ENCODE data around the gene ELK3.

DNA sequence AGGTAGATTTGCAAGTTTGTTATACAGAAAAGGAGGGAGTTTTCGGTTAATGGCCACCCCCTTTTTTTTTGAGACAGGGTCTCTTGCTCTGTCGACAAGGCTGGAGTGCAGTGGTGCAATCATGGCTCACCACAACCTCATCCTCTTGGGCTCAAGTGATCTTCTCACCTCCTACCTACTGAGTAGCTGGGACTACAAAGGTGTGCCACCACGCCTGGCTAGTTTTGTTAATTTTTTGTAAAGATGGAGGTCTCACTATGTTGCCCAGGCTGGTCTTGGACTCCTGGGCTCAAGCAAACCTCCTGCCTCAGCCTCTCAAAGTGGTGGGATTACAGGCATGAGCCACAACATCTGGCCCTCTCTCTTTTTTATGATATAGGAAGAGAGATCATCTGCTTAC lies 111.5 kb downstream of the ELK3 start:
- TF ChIP-seq, protein P1, sequence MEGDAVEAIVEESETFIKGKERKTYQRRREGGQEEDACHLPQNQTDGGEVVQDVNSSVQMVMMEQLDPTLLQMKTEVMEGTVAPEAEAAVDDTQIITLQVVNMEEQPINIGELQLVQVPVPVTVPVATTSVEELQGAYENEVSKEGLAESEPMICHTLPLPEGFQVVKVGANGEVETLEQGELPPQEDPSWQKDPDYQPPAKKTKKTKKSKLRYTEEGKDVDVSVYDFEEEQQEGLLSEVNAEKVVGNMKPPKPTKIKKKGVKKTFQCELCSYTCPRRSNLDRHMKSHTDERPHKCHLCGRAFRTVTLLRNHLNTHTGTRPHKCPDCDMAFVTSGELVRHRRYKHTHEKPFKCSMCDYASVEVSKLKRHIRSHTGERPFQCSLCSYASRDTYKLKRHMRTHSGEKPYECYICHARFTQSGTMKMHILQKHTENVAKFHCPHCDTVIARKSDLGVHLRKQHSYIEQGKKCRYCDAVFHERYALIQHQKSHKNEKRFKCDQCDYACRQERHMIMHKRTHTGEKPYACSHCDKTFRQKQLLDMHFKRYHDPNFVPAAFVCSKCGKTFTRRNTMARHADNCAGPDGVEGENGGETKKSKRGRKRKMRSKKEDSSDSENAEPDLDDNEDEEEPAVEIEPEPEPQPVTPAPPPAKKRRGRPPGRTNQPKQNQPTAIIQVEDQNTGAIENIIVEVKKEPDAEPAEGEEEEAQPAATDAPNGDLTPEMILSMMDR (IDR thresholded peaks at IDR 0.05; ENCODE audit: insufficient read depth, low read length), result no peak
- TF ChIP-seq, protein P2, sequence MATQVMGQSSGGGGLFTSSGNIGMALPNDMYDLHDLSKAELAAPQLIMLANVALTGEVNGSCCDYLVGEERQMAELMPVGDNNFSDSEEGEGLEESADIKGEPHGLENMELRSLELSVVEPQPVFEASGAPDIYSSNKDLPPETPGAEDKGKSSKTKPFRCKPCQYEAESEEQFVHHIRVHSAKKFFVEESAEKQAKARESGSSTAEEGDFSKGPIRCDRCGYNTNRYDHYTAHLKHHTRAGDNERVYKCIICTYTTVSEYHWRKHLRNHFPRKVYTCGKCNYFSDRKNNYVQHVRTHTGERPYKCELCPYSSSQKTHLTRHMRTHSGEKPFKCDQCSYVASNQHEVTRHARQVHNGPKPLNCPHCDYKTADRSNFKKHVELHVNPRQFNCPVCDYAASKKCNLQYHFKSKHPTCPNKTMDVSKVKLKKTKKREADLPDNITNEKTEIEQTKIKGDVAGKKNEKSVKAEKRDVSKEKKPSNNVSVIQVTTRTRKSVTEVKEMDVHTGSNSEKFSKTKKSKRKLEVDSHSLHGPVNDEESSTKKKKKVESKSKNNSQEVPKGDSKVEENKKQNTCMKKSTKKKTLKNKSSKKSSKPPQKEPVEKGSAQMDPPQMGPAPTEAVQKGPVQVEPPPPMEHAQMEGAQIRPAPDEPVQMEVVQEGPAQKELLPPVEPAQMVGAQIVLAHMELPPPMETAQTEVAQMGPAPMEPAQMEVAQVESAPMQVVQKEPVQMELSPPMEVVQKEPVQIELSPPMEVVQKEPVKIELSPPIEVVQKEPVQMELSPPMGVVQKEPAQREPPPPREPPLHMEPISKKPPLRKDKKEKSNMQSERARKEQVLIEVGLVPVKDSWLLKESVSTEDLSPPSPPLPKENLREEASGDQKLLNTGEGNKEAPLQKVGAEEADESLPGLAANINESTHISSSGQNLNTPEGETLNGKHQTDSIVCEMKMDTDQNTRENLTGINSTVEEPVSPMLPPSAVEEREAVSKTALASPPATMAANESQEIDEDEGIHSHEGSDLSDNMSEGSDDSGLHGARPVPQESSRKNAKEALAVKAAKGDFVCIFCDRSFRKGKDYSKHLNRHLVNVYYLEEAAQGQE (IDR thresholded peaks at IDR 0.05; ENCODE audit: insufficient replicate concordance, low read depth), result no peak
- no peak for TF ChIP-seq POLR2AphosphoS5 (IDR thresholded peaks at IDR 0.05; ENCODE audit: low read depth)
